ENCODE results near the gene UBIAD1. TPM values are rescaled to one million over a fixed set of nuclear protein-coding genes. Genes with fewer than 3 reads are reported as not detected.

UBIAD1 gene
- total and polyA plus RNA-seq, 9 of the 15 experiments (the other 6 are each of a cell fraction or from before 2014, with no cell fraction given): 6.2 to 34.3 (median 22.3) TPM

DNA sequence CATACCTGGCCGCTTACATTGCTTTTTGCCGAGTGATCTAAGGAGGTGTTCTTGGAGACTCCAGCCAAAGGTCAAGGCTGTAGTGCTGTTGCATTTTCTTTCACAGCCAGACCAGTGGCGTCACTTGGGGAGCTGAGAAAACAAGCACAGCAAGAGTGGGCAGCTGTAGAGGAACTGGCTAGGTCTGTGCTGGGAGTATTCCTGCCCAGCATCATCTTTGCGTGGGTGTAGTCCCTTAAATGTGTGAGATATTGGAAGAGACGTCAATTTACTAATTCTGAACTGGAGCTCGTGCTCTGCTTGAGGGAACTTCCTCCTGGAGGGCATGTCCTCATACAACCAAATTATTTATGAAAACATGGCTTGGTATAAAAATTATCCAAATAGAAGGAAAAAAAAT, 10.2 kb downstream of the UBIAD1 start:
- in situ Hi-C loops (cut with MboI): no loop called here
- Histone ChIP-seq H3K27me3 (ENCODE audit: control insufficient read depth in 2 of 2, insufficient read depth in 2 of 2, low read length in 2 of 2) (no peaks in the 10 kb centered on the region), H3K4me3 (no peak overlapping the region), H3K9me3 (replicated peaks; ENCODE audit: control insufficient read depth, insufficient read depth, low read depth, low read length) (no peaks in the 10 kb centered on the region), H3K27ac (ENCODE audit: extremely low read depth, low read depth, low read length) (no peak overlapping the region), H4K20me1 (replicated peaks; ENCODE audit: control insufficient read depth, insufficient read depth, low read length) (peaks cover 13% of the 10 kb centered on the region; the same call in 1 of the 2 replicates), H3K79me2 (ENCODE audit: control insufficient read depth, insufficient read depth, low read length) (peaks cover 41% of the 10 kb centered on the region), H3K9ac (ENCODE audit: insufficient read depth in 1 of 2, low read depth in 2 of 2, low read length in 2 of 2) (no peak overlapping the region), H3K9me1 (ENCODE audit: control insufficient read depth, insufficient read depth, low read length) (no peaks in the 10 kb centered on the region), H3K4me1 (replicated peaks in 1 of 2; ENCODE audit: control insufficient read depth in 2 of 2, insufficient read depth in 2 of 2, low read length in 2 of 2) (peaks cover 9 to 13% of the 10 kb centered on the region in 2 experiments; a peak in 3 of 5 replicates), H3K4me2 (ENCODE audit: insufficient read depth, low read length) (no peak overlapping the region), H3K36me3 (ENCODE audit: control insufficient read depth, insufficient read depth, low read length) (peaks cover 88% of the 10 kb centered on the region), H2AFZ (ENCODE audit: low read depth, low read length) (no peak overlapping the region)
- no peak for ATAC-seq
- DNase-seq (ENCODE audit: extremely low read depth in 1 of 4, low spot score in 3 of 4): no peak
- POLR2A ChIA-PET: interaction anchor here (0.6 to 1.4 kb wide), 6 partner anchors 8 to 81 kb away, joined by 3 to 4 read pairs (median 4); no protein-coding TSS in a partner anchor
- FAIRE-seq: no peak
- CTCF ChIA-PET (ENCODE audit: low intra/inter-chr PET ratio): no interaction called here
- WGBS (ENCODE audit: insufficient coverage, low coverage, missing lambda C conversion rate): 93% methylated on average over 6 of the region's 6 CpGs
- intact Hi-C loops (cut with micrococcal nuclease): no loop called here
- no peak for TF ChIP-seq TAF7 (tag; IDR thresholded peaks at IDR 0.05)
- BruUV-seq (replicated peaks): no TSS peak

DNA sequence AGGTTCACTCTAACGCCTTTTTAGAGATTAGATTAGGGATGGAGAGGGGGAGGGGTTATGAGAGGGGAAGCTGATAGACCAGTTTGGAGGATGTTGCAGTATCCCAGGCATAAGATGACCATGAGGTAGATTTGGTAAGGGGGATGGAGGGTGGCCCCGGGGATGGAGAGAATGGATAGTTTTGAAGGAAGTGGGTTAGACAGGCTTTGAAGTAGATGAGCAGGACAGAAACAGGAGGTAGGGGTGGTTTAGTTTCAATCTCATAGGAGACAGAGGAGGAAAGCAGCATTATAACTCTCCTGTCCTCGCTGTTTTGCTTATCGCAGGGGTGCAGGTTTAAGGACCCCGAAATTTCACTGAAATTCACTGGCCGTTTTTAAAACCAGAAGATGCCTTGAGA, 11.8 kb downstream of the UBIAD1 start:
- no peak overlapping the region for H3K9ac ChIP-seq (ENCODE audit: insufficient read depth in 1 of 2, low read depth in 2 of 2, low read length in 2 of 2)
- 69% methylated on average over 6 of the region's 6 CpGs for WGBS (ENCODE audit: insufficient coverage, low coverage, missing lambda C conversion rate)
- no peak for FAIRE-seq
- no peak for ATAC-seq
- POLR2A ChIA-PET: no interaction called here
- H3K4me3 ChIP-seq: no peak overlapping the region
- no peaks in the 10 kb centered on the region for H3K9me1 ChIP-seq (ENCODE audit: control insufficient read depth, insufficient read depth, low read length)
- in situ Hi-C loops (cut with MboI): no loop called here
- H3K27ac ChIP-seq (ENCODE audit: extremely low read depth, low read depth, low read length): no peak overlapping the region
- no peak overlapping the region for H2AFZ ChIP-seq (ENCODE audit: low read depth, low read length)
- CTCF ChIA-PET (ENCODE audit: low intra/inter-chr PET ratio): no interaction called here
- peaks cover 0 to 7% of the 10 kb centered on the region in 2 experiments; a peak in 2 of 5 replicates for H3K4me1 ChIP-seq (replicated peaks in 1 of 2; ENCODE audit: control insufficient read depth in 2 of 2, insufficient read depth in 2 of 2, low read length in 2 of 2)
- intact Hi-C loops (cut with micrococcal nuclease): no loop called here
- no peak for DNase-seq (ENCODE audit: extremely low read depth in 1 of 4, low spot score in 3 of 4)
- H4K20me1 ChIP-seq (replicated peaks; ENCODE audit: control insufficient read depth, insufficient read depth, low read length): peaks cover 11% of the 10 kb centered on the region; the same call in 1 of the 2 replicates
- BruUV-seq (replicated peaks): no TSS peak
- H3K36me3 ChIP-seq (ENCODE audit: control insufficient read depth, insufficient read depth, low read length): peaks cover 83% of the 10 kb centered on the region
- peaks cover 29% of the 10 kb centered on the region for H3K79me2 ChIP-seq (ENCODE audit: control insufficient read depth, insufficient read depth, low read length)
- TF ChIP-seq, protein P1, sequence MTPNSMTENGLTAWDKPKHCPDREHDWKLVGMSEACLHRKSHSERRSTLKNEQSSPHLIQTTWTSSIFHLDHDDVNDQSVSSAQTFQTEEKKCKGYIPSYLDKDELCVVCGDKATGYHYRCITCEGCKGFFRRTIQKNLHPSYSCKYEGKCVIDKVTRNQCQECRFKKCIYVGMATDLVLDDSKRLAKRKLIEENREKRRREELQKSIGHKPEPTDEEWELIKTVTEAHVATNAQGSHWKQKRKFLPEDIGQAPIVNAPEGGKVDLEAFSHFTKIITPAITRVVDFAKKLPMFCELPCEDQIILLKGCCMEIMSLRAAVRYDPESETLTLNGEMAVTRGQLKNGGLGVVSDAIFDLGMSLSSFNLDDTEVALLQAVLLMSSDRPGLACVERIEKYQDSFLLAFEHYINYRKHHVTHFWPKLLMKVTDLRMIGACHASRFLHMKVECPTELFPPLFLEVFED (CRISPR knock-in tag; conservative IDR thresholded peaks at IDR 0.05): 0 out of 2 replicates have a peak, but pooled peaks have one; percentile 45
- no peak for TF ChIP-seq BDP1 (IDR thresholded peaks at IDR 0.05; ENCODE audit: insufficient read depth, insufficient read length)
- H3K9me3 ChIP-seq (replicated peaks; ENCODE audit: control insufficient read depth, insufficient read depth, low read depth, low read length): no peaks in the 10 kb centered on the region
- H3K27me3 ChIP-seq (ENCODE audit: control insufficient read depth in 2 of 2, insufficient read depth in 2 of 2, low read length in 2 of 2): no peaks in the 10 kb centered on the region
- H3K4me2 ChIP-seq (ENCODE audit: insufficient read depth, low read length): no peak overlapping the region
